ENCODE measurements around the gene FAM53B.

DNA sequence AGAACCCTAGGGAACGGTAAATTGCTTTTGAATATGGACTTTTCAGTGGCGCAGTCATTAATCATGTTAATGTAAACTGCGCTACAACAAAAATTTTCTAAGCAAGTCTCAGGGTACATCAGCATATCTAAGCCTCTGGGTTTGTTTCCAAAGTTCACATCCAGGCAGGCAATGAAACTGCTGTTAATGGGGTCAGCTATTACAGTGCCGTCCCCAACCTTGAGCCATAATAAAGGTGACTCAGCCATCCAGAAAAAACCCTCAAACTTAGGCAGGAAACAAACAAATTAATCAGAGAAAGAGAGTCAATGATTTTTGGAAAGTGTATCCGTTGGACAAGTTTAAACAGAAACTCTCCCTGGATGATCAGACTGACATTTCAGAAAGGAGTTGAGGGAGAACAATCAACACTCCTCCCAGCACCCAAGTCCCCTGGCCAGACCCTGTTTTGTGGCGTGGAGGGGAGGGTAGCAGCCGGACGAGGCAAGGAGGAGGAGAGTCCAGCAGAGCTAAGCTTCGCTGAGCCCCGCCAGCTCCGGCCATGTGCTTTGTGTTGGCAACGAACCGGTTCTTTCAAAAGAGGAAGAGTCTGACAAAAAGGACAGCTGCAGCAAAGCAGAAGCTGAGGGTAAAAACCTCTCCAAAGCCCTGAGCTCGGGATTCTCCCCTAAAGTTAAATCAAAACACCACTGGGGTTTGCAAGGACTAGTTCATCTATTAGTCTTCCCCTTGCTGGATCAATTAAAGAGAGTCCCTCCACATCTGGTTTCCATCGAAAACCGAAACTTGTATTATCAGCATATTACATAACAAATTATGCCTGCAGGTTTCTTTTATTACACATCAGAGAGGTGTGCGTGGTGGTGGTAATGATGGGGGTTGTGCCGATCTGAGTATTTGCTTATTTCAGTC is 3.6 kb downstream of the FAM53B start:
- TF ChIP-seq, protein P1, sequence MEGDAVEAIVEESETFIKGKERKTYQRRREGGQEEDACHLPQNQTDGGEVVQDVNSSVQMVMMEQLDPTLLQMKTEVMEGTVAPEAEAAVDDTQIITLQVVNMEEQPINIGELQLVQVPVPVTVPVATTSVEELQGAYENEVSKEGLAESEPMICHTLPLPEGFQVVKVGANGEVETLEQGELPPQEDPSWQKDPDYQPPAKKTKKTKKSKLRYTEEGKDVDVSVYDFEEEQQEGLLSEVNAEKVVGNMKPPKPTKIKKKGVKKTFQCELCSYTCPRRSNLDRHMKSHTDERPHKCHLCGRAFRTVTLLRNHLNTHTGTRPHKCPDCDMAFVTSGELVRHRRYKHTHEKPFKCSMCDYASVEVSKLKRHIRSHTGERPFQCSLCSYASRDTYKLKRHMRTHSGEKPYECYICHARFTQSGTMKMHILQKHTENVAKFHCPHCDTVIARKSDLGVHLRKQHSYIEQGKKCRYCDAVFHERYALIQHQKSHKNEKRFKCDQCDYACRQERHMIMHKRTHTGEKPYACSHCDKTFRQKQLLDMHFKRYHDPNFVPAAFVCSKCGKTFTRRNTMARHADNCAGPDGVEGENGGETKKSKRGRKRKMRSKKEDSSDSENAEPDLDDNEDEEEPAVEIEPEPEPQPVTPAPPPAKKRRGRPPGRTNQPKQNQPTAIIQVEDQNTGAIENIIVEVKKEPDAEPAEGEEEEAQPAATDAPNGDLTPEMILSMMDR (conservative IDR thresholded peaks at IDR 0.05), result no peak
- TF ChIP-seq EZH2 (IDR thresholded peaks at IDR 0.05; ENCODE audit: low read depth), result no peak
